Neural crest cell (in vitro differentiated cells): ENCODE results near the gene GALNT18. TPM values are rescaled to one million over a fixed set of nuclear protein-coding genes. Genes with fewer than 3 reads are reported as not detected.

Experiments
- DNase-seq: peaks from one replicate; pipeline ENCODE4 v3.0.0; 2021; ENCODE audit warnings: low read depth, mixed read lengths, low spot score
- H3K27ac Mint-ChIP-seq: one replicate; pipeline ENCODE4 v1.8.0; 2021; ENCODE audit warnings: mild to moderate bottlenecking, mixed read lengths; ENCODE audit not compliant: unreplicated experiment
- H3K27me3 Mint-ChIP-seq: 2 replicates; pipeline ENCODE4 v1.8.0; 2021; ENCODE audit warnings: low read depth, mild to moderate bottlenecking, mixed read lengths
- H3K36me3 Mint-ChIP-seq: 2 replicates; pipeline ENCODE4 v1.8.0; 2021; ENCODE audit warnings: low read depth, mild to moderate bottlenecking, mixed read lengths
- H3K4me1 Mint-ChIP-seq: 2 replicates; pipeline ENCODE4 v1.8.0; 2021; ENCODE audit warnings: mixed read lengths
- H3K4me3 Mint-ChIP-seq: one replicate; pipeline ENCODE4 v1.8.0; 2021; ENCODE audit warnings: mild to moderate bottlenecking, mixed read lengths
- H3K9me3 Mint-ChIP-seq: 2 replicates; pipeline ENCODE4 v1.8.0; 2021; ENCODE audit warnings: mixed read lengths
- total RNA-seq: library from RNA; stranded (reverse); gene quantifications from 2 replicates; pipeline ENCODE4 v1.2.1, GENCODE V29; 2021
- TF ChIP-seq, protein P1 (sequence below): fragments of 200-600 bp; sonication (generic); conservative IDR thresholded peaks from 2 replicates; pipeline ENCODE4 v1.5.0; 2021; ENCODE audit warnings: antibody characterized with exemption, mild to moderate bottlenecking

The GALNT18 gene
- total RNA-seq, 1 donor from 2014 or later = 2.8 TPM

- TF ChIP-seq, protein P1, sequence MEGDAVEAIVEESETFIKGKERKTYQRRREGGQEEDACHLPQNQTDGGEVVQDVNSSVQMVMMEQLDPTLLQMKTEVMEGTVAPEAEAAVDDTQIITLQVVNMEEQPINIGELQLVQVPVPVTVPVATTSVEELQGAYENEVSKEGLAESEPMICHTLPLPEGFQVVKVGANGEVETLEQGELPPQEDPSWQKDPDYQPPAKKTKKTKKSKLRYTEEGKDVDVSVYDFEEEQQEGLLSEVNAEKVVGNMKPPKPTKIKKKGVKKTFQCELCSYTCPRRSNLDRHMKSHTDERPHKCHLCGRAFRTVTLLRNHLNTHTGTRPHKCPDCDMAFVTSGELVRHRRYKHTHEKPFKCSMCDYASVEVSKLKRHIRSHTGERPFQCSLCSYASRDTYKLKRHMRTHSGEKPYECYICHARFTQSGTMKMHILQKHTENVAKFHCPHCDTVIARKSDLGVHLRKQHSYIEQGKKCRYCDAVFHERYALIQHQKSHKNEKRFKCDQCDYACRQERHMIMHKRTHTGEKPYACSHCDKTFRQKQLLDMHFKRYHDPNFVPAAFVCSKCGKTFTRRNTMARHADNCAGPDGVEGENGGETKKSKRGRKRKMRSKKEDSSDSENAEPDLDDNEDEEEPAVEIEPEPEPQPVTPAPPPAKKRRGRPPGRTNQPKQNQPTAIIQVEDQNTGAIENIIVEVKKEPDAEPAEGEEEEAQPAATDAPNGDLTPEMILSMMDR = no peak
- H3K27ac Mint-ChIP-seq = no peak overlapping the region
- no peaks in the 10 kb centered on the region for H3K9me3 Mint-ChIP-seq
- H3K36me3 Mint-ChIP-seq = no peaks in the 10 kb centered on the region
- no peak for DNase-seq
- peaks cover 11% of the 10 kb centered on the region for H3K4me1 Mint-ChIP-seq
- no peak overlapping the region for H3K4me3 Mint-ChIP-seq
- H3K27me3 Mint-ChIP-seq = no peaks in the 10 kb centered on the region
Measured at GRCh38 chr11:11499300-11499699, 122.5 kb downstream of the GALNT18 start.

DNA sequence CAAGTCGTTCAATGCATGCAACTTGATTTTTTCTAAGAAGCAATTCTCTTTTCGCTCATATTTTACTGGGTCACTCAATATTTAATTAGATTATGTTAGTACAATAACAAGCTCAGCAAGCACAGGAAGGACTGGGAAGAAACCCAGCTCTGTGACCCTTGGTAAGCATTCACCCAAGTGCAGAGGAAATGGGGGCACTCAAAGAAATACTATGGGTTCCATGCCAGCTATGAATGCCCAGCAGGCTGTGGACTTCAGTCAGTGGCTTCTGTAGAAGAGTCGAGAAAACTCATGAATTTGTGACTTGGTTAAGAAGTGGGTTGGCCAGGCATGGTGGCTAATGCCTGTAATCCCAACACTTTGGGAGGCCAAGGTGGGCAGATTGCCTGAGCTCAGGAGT lies 123.6 kb downstream of the GALNT18 start:
- Mint-ChIP-seq H3K27me3 (no peaks in the 10 kb centered on the region), H3K36me3 (no peaks in the 10 kb centered on the region), H3K27ac (no peak overlapping the region), H3K4me1 (peaks cover 11% of the 10 kb centered on the region), H3K4me3 (no peak overlapping the region), H3K9me3 (no peaks in the 10 kb centered on the region)
- TF ChIP-seq, protein P1 = no peak
- DNase-seq = no peak

DNA sequence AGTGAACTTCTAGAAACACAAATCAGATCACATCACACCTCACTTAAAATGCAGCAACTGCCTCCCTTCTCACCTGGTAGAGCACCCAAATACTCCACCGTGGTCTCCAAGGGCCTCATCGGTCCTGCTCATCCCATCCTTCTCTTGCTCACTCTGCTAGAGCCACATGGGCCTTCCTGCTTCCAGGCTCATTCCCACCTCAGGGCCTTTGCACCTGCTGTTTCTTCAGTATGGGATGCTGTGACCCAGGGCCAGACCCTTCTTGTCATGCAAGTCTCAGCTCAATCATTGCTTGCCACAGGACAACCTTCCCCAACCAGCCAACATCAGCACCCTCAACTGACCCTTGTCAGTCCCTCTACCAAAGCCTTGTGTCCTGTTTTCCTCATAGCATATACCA lies 124.9 kb downstream of the GALNT18 start:
- Mint-ChIP-seq H3K4me1 (peaks cover 1% of the 10 kb centered on the region), H3K36me3 (no peaks in the 10 kb centered on the region), H3K9me3 (no peaks in the 10 kb centered on the region), H3K27ac (no peak overlapping the region), H3K4me3 (no peak overlapping the region), H3K27me3 (no peaks in the 10 kb centered on the region)
- no peak for DNase-seq
- TF ChIP-seq, protein P1 = no peak

GRCh38 chr11:11494348-11494747 lies 127.5 kb downstream of the GALNT18 start:
- Mint-ChIP-seq H3K27ac (no peak overlapping the region), H3K9me3 (no peaks in the 10 kb centered on the region), H3K4me1 (no peaks in the 10 kb centered on the region), H3K36me3 (no peaks in the 10 kb centered on the region), H3K4me3 (no peak overlapping the region), H3K27me3 (no peaks in the 10 kb centered on the region)
- TF ChIP-seq, protein P1 = no peak
- no peak for DNase-seq

DNA sequence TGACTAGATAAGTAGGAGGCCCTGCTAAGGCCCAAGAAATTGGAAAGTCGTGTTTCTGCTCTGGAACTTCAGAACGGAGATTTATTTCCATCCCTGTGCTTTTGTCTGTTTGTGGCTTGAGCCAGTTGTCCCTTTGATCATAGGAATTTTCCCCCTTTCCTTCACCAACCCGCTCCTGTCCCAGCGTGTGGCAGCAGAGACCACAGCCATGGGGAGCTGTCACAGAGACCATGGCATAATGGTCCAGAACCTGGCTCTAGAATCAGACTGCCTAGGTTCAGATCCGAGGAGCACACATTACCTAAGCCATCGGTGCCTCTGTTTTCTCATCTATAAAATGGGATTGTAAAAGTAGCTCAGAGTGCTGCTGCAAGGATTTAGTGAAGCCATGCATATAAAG lies 128.1 kb downstream of the GALNT18 start:
- H3K27me3 Mint-ChIP-seq = no peaks in the 10 kb centered on the region

More for the DNA sequence above, 128.1 kb downstream of the GALNT18 start:
- TF ChIP-seq, protein P1 = no peak
- DNase-seq = no peak
- Mint-ChIP-seq H3K36me3 (no peaks in the 10 kb centered on the region), H3K9me3 (no peaks in the 10 kb centered on the region), H3K4me3 (no peak overlapping the region), H3K4me1 (no peaks in the 10 kb centered on the region), H3K27ac (no peak overlapping the region)
